Ectodermal cell (in vitro differentiated cells): ENCODE results near the gene UBE2E2.

Experiments
- H3K27ac ChIP-seq: 2 replicates; pipeline ENCODE4 v1.7.0; 2013; ENCODE audit warnings: mild to moderate bottlenecking, low read depth, low read length; ENCODE audit not compliant: insufficient read depth, poor library complexity, severe bottlenecking
- H3K27me3 ChIP-seq: 2 replicates; pipeline ENCODE4 v1.7.0; 2013; ENCODE audit warnings: mild to moderate bottlenecking, low read length; ENCODE audit not compliant: insufficient read depth, control insufficient read depth, poor library complexity, severe bottlenecking
- H3K36me3 ChIP-seq: one replicate; pipeline ENCODE4 v1.7.0; 2013; ENCODE audit warnings: low read length; ENCODE audit not compliant: control insufficient read depth, insufficient read depth
- H3K4me1 ChIP-seq: one replicate; pipeline ENCODE4 v1.7.0; 2013; ENCODE audit warnings: low read length; ENCODE audit not compliant: control insufficient read depth, insufficient read depth
- H3K4me3 ChIP-seq: 2 replicates; pipeline ENCODE4 v1.7.0; 2013; ENCODE audit warnings: low read depth, low read length, control low read depth; ENCODE audit not compliant: insufficient read depth
- H3K9me3 ChIP-seq: 2 replicates; pipeline ENCODE4 v1.7.0; 2013; ENCODE audit warnings: mild to moderate bottlenecking, low read length, moderate library complexity; ENCODE audit not compliant: control insufficient read depth
- WGBS, 2 experiments: methylation state at CpG; one replicate each; pipeline ENCODE4 v1.1.7; 2013; ENCODE audit warnings: missing lambda C conversion rate in 2 of 2; 5-methylcytosine and 5-hydroxymethylcytosine counted together

The UBE2E2 gene

DNA sequence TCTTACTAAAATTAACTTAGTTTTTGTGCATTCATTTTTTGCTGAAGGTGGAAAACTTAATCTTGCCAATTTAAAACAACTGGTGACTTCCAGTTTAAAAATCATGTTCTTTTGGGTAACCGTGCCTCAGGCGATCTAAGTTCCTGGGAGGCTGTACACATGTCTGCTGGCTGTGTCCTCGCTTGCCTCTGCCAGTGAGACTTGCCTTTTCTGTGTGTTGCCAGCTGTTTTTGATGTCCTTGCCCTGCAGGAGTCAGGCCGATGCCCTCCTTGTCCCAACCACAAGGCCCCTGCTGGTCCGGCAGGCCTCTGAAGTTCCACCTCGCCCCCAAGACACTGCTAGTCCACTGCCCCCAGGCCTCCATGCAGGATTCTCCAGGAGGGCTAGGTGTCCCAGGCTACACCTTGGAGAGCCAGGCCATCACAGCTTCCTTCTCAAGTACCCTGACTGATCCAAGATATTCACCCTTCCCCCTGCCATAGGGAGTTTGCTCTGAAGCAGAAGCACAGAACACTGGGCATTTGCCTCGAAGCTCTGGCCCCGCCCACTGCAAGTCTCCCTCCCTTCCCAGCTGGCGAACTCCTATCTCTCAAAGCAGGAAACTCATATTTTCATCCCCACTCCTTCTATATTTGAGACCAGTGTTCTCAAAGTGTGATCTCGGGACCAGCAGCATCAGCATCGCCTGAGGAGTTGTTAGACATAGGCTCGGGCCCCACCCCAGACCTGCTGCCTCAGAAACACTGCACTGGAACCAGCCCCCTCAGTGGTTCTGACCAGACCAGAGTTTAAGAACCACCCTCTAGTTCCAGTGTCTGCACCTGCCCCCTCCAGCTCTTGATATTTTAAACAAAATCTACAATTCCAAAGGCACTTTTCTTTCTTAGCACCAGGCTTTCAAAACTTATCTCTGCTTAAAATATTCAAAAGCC lies 416.8 kb downstream of the UBE2E2 start:
- WGBS, 2 experiments = 88 to 89% methylated on average over 12 of the region's 12 CpGs
- no peak overlapping the region for H3K27ac ChIP-seq
- no peaks in the 10 kb centered on the region for H3K9me3 ChIP-seq

DNA sequence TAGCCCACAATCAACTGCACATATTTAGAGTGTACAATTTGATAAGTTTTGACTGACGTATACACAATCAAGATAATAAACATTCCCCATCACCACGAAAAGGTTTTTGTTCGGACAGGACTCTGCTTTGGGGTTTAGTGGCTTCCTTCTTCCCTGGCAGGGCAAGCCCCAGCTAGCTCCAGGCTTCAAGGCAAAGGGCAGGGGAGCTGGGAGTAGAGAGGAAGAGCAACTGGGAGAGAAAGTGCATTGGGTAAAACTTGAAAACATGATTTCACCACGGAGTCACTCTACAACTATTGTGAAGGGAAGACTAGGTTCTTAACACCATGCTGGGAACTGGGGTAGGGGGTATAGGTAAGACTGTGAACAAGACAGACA lies 417.5 kb downstream of the UBE2E2 start:
- Histone ChIP-seq H3K4me3 (no peak overlapping the region), H3K27ac (no peak overlapping the region), H3K4me1 (no peaks in the 10 kb centered on the region), H3K9me3 (no peaks in the 10 kb centered on the region), H3K36me3 (no peaks in the 10 kb centered on the region), H3K27me3 (no peaks in the 10 kb centered on the region)
- WGBS, 2 experiments = 77 to 85% methylated on average over 4 of the region's 4 CpGs

More for the DNA sequence above, 416.8 kb downstream of the UBE2E2 start:
- no peak overlapping the region for H3K4me3 ChIP-seq
- no peaks in the 10 kb centered on the region for H3K4me1 ChIP-seq
- no peaks in the 10 kb centered on the region for H3K27me3 ChIP-seq
- no peaks in the 10 kb centered on the region for H3K36me3 ChIP-seq

DNA sequence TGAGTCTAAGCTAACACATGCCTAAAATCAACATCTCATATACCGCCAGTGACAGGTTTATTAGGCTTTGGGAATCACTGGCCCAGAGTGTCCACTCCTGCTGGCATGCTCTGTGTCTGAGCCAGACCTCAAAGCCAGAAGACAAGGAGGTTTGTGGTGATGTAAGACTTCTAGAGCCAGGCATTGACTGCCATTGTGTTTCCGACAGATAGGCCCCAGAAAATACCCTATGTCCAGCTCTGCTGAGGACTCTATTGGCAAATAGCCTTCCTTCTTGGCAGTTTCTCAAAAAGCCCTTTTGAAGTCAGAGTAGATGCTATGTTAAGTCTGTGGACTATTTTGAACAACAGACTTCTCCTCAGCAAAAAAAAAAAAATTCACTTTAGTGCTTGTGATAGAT lies 420.7 kb downstream of the UBE2E2 start:
- no peaks in the 10 kb centered on the region for H3K36me3 ChIP-seq
- H3K4me3 ChIP-seq = no peak overlapping the region
- no peaks in the 10 kb centered on the region for H3K9me3 ChIP-seq
- no peaks in the 10 kb centered on the region for H3K4me1 ChIP-seq
- H3K27me3 ChIP-seq = no peaks in the 10 kb centered on the region
- 95 to 100% methylated on average over 2 of the region's 2 CpGs for WGBS, 2 experiments
- H3K27ac ChIP-seq = no peak overlapping the region

DNA sequence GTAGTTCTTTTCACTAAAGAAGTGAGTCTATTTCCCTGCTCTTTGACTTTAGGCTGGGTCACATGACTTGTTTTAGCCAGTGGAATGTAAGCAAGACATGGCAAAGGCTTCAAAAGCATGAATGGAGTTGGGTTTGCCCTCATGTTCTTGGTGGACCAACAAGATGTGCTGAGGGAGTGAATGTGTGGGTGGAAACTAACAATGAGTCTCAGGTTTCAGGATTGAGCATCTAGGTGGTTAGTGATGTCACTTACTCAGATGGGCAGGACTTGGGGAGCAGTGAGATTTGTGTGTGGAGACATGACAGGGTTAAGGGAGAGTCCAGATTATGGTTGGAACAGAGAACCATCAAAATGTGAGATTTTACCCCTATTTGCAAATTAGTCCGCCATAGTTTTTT lies 421.2 kb downstream of the UBE2E2 start:
- Histone ChIP-seq H3K9me3 (no peaks in the 10 kb centered on the region), H3K27me3 (no peaks in the 10 kb centered on the region), H3K4me1 (no peaks in the 10 kb centered on the region), H3K27ac (no peak overlapping the region), H3K36me3 (no peaks in the 10 kb centered on the region), H3K4me3 (no peak overlapping the region)
- 50 to 67% methylated on average over 1 of the region's 1 CpG for WGBS, 2 experiments

DNA sequence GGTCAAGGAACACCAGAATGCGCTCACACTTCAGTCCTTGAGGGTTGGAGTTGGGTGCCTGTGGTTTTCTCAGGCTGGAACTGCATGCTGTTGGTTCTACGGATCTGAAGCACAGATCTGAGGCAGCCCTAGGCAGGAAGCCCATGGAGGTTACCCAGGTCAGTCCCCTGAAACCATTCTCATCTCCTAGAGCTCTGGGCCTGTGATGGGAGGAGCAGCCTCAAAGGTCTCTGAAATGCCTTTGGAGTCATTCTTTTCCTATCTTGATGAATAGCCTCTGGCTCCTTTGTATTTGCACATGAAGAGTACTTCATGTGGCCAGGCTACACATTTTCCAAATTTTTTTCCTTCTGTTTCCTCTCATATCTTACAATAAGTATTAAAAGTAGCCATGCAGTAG lies 423.3 kb downstream of the UBE2E2 start:
- H3K4me1 ChIP-seq = no peaks in the 10 kb centered on the region
- no peak overlapping the region for H3K4me3 ChIP-seq
- no peaks in the 10 kb centered on the region for H3K9me3 ChIP-seq
- no peaks in the 10 kb centered on the region for H3K36me3 ChIP-seq
- WGBS, 2 experiments = 85 to 92% methylated on average over 2 of the region's 2 CpGs
- no peak overlapping the region for H3K27ac ChIP-seq
- no peaks in the 10 kb centered on the region for H3K27me3 ChIP-seq

DNA sequence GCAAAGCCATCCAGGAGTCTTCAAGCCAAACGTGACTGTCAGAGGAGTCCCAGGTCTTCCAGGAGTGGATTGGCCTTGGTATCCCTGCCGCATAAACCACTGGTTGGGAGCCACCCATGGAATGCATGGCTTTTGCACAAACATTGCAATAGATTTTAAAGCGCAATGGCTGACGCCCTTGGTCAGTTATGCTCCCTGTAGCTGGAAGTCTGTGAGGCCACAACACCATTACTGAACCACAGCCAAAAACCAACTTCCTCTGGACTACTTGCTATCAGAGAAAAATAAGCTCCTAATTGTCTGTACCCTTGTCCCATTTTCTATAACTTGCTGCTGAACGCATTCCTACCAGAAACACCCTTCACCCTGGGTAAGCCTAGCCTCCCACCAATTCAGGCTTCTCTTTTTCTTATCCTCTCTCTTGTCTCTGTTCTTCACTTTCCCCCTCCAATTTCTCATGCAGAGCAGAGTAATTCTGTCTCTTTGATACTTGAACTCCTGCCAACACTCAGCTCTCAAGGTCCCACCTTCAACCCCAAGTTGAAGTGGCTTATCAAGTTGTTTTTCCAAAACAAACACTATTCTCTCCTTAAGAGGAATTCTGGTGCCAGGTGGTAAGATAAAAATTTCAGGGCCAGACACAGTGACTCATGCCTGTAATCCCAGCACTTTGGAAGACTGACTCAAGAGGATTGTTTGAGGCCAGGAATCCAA lies 426.2 kb downstream of the UBE2E2 start:
- Histone ChIP-seq H3K4me3 (no peak overlapping the region), H3K9me3 (no peaks in the 10 kb centered on the region), H3K36me3 (no peaks in the 10 kb centered on the region), H3K27me3 (no peaks in the 10 kb centered on the region), H3K4me1 (no peaks in the 10 kb centered on the region), H3K27ac (no peak overlapping the region)
- 93 to 96% methylated on average over 5 of the region's 5 CpGs for WGBS, 2 experiments

DNA sequence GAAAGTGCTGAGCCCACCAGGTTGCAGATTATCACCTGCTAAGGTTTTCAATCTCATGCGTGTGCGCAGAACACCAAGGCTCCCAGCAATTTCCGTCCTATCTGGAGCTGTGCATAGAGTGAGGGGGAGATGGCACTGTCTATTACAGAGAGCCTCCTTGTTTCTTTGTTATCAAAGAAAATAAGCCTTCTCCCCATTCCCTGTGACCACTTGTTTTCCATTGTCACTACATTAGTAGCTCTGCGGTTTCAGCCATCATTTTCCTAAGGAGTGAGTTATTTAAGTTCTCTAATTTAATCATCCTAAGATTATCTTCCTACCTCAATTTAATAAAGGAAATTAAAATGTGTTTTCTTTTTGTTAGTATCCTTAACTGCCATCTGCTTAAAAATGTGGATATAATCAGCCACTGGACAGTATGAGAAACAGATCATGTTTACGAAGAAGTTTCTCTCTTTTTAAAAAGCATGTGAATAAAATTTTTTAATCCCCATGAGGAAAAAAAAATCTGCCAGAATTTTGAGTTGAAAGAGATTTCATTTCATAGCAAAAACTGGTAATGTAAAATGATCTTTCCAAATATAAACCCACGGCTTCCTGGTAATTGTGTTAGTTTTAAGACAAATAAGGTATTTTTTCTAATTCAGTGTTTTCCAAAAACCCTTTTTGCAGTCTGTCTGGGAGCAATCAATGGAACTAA lies 430.3 kb downstream of the UBE2E2 start:
- Histone ChIP-seq H3K27ac (no peak overlapping the region), H3K27me3 (no peaks in the 10 kb centered on the region), H3K36me3 (no peaks in the 10 kb centered on the region), H3K4me3 (no peak overlapping the region), H3K4me1 (no peaks in the 10 kb centered on the region), H3K9me3 (no peaks in the 10 kb centered on the region)
- WGBS, 2 experiments = 92 to 95% methylated on average over 3 to 6 of the region's 6 CpGs

DNA sequence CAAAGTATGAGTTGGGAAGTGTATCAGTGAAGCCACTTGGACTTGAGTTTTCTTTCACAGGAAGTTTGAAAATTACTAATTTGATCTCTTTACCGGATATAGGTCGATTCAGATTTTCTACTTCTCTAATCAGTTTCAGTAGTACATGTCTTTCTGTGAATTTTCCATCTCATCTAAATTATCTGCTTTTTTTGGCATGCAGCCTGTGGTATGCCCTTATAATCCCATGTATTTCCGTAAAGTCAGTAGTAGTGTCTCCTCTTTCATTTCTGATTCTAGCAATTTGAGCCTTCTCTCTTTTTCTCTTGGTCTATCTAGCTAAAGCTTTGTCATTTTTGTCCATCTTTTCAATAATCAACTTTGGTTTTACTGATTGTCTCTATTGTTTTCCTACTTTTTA lies 434.2 kb downstream of the UBE2E2 start:
- Histone ChIP-seq H3K9me3 (no peaks in the 10 kb centered on the region), H3K4me1 (peaks cover 5% of the 10 kb centered on the region), H3K36me3 (no peaks in the 10 kb centered on the region), H3K27me3 (no peaks in the 10 kb centered on the region), H3K4me3 (no peak overlapping the region), H3K27ac (no peak overlapping the region)
- WGBS, 2 experiments = 88 to 98% methylated on average over 3 of the region's 3 CpGs

DNA sequence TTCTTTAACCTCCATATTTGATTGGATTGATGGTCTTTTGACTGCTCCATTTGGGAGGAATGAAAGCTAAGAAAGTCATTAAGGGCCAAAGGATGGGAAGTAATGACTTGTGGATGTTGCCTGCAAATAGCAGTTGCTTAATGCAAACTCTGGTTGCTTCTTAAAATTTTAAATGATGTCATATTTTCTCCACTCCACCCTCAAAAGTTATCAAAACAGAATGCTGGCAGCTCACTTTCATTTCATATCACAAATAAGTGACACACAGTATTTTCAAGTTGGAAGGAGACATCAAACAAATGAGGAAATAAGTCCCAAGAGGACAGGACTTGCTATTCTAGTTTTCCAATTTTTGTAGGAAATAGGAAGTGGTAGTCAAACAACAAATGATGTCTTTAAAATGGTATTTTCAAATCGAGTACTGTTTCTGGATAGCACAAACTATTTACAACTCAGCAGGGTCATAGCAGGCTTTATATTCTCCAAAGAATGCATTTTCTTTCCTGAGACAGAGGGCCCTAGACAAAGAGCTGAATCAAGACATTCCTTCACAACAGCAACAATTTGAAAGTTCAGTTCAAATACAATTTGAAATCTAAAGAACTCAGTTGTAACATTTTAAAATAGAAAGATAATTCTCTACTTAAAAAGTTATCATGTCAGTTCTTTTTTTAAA lies 437.5 kb downstream of the UBE2E2 start:
- Histone ChIP-seq H3K36me3 (no peaks in the 10 kb centered on the region), H3K27ac (no peak overlapping the region), H3K4me3 (no peak overlapping the region), H3K27me3 (no peaks in the 10 kb centered on the region), H3K4me1 (peaks cover 5% of the 10 kb centered on the region), H3K9me3 (no peaks in the 10 kb centered on the region)
- 67 to 83% methylated on average over 1 of the region's 1 CpG for WGBS, 2 experiments
